G401.6 (cell line): ENCODE data around the gene GCH1.
"Not testable (repeated sequence)": the region's sequence is repeated elsewhere in the genome, so short reads cannot be mapped to it uniquely, and the experiment has no call there.

Experiments
- FAIRE-seq: peaks from 2 replicates; lab custom pipeline; 2012; peaks lifted over from hg19 to GRCh38; lab: Jason Lieb, UNC

Gene GCH1, protein sequence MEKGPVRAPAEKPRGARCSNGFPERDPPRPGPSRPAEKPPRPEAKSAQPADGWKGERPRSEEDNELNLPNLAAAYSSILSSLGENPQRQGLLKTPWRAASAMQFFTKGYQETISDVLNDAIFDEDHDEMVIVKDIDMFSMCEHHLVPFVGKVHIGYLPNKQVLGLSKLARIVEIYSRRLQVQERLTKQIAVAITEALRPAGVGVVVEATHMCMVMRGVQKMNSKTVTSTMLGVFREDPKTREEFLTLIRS

DNA sequence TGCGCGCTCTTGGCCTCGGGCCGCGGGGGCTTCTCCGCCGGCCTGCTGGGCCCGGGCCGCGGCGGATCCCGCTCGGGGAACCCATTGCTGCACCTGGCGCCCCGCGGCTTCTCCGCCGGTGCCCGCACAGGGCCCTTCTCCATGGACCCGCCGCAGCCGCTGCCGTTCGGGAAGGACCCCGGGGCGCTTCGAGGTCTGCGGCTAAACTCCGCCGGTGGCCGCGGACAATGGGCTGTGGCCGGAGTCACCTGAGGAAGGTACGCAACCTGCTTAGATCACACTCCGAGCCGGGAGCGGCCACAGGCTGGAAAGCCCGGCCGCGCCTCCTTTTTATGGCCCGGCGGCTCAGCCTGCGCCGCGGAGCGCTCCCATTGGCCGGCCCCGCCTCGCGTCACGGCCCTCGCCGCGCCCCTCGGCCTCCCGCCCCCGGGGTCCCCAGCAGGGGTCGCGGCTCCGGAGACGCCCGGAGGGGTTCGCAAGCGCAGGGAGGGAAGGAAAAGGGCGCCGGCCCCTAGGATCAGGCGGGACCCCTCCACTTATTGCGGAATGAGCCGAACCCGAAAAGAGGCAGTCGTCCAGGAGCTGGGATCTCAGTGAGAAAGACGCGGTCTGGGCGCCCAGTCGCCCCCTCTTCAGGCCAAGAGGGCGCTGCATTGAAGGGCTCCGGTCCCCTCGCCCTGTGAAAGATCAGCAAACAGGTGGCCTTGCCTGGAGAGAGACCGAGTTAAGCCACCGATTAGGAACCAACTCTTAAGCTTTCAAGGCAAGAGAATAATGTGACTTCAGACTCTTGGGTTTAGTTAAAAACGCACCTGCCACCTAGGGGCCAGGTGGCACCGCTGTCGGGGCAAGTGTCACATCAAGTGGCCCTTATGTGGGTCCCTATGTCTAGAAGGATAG lies at the start of gene GCH1:
Gene GCH1, minus strand, starts transcription at position 306 of the 900 bp plus-strand sequence. Its CDS starts 163 bp downstream, at position 143.
- FAIRE-seq = no peak

DNA sequence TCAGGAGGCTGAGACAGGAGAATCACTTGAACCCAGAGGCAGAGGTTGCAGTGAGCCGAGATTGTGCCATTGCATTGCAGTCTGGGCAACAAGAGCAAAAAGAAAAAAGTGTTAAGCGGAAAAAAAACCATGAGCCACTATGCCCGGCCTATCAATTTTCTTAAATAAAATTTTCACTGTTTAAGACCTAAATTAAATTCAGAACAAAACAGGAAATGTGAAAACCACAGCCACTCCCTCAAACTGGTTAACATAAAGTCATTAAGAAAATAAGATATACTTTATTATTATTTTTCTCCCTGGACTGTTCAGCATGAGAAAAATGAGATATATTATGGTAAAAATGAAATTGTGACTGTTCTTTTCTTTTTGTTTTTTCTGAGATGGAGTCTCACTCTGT lies 44.6 kb upstream of the GCH1 start:
- no peak for FAIRE-seq

DNA sequence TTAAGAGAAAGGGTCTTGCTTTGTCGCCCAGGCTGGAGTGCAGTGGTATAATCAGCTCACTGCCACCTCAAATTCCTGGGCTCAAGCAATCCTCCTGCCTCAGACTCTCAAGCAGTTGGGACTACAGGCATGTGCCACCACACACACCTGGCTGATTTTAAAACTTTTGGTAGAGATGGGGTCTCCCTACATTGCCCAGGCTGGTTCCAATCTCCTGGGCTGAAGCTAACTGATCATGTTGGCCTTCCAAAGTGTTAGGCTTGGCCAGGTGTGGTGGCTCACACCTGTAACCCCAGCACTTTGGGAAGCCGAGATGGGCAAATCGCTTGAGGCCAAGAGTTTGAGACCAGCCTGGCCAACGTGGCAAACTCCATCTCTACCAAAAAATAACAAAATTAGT lies 43.9 kb upstream of the GCH1 start:
- no peak for FAIRE-seq

DNA sequence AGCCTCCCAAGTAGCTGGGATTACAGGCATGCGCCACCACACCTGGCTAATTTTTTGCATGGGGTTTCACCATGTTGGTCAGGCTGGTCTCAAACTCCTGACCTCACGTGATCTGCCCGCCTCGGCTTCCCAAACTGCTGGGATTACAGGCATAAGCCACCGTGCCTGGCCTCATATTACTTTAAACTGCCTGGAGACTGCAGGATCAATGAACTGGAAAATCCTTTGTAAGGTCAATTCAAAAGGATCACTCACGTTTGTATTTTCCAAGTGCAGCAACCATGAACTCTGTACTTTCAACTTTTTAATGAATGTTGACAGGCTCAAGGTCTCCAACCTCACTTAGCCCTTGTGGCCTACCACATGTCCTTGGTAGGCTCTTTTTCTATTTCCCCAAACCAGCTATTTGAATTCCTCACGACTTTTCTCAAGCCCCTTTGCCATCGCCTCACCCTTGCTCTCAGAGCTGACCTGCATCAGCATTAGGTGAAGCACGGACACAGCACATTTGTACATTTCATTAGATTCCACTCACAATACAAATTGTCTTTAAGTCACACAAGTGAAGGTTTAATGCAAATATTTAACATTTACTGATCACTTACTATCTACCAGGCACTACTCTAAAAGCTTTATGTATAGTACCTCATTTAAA lies 42.2 kb upstream of the GCH1 start:
- no peak for FAIRE-seq

DNA sequence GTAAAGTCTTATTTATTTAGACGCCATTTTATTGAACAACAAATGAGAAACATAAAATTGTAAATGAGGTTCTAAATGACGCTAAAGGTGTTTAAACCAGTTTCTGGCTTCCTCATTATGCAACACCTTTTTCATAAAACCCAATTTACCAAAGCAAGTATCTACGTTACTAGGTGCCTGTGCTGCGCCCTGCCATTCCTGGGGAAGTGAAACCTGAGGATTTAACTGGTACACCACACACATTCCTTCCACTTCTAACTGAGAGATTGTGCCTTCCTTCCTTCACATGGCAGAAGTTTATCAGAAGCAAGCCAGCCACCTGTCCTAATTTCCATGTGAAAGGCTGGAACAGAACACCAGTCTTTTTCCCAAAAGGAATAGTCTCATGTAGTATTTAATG lies 40.3 kb upstream of the GCH1 start:
- FAIRE-seq = no peak

DNA sequence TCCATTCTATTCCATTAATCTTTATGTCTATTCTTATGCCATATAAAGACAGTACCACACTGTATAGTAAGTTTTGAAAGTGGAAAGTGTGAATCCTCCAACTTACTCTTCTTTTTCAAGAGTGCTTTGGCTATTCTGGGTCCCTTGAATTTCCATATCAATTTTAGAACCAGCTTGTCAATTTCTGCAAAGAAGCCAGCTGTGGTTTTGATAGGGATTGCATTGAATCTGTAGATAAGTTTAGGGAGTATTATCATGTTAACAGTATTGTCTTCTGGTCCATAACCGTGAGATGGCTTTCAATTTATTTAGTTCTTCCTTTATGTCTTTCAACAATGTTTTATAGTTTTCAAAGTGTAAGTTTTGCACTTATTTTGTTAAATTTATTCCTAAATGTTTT lies 34.2 kb upstream of the GCH1 start:
- FAIRE-seq = no peak

DNA sequence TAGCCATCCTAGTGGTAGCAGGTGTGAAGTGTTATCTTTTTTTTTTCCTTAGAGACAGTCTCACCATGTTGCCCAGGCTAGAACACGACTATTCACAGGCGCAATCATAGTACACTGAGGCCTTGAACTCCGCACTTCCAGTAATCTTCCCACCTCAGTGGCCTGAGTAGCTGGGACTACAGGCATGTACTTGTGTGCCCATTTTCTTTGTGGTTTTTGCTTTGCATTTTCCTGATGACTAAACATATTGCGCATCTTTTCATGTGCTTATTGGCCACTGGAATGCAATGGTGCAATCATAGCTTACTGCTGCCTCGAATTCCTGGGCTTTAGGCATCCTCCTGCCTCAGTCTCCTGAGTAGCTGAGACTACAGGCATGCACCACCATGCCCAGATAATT lies 33.3 kb upstream of the GCH1 start:
- no peak for FAIRE-seq

DNA sequence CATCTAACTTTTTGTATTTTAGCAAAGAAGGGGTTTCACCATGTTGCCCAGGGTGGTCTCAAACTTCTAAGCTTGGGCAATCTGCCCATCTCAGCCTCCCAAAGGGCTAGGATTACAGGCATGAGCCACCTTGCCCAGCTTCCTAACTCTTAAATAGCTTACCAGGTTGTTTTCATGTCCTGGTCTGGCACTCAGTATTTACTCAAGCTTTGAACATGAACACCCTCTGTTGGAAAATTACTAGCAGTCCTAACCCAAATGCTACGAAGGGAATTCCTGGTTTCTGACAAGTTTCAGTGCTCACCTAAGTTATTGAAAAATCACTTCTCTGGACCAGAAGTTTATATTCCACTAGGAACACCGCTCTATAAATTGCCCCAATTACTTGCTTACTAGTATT lies 32.5 kb upstream of the GCH1 start:
- no peak for FAIRE-seq

DNA sequence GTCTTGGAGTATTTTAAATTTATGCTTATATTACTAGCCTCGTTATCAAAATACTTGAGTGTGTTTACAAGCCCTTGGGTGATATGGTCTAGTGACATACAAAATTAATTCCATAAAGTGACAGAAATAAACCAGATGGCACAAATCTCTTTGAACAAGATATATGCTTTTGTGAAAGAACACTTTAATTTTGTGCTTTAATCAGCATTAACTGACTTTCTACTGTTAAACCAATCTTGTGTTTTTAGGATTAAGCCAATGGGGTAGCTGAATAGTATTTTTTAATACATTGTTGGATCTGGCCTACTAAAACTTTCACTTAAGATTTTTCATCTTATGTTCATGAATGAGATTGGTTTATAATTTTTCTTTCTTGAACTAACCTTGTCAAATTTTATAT lies 30.4 kb upstream of the GCH1 start:
- FAIRE-seq = no peak

DNA sequence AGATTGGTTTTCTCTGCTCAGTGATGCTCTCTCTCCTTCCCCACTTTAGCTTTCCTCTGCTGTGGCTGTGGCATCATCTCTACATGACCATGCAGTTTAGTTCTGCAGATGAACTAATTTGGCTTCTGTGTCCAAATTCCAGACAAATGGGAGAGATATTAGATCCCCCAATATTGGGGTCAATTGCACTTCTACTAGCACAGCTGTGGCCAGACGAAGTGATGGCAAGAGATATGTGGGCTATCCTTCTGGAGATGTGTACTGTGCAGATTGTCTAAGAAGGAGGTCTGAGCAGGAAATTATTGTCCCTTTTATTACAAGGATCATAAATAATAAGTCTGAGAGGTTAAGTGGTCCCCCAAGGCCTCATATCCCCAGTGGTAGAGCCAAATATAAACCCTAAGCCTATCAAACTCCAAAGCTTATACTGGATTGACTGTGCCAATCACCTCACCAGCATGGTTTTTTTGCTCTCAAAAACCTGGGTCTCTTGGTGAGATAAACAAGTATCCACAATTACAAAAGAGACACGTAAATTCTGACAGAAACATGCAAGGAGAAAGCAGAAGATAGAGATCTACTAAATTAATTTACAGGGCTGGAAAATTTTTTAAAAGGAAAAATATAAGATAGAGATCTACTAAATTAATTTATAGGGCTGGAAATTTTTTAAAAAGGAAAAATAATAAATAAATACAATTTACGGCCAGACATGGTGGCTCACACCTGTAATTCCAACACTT lies 29.1 kb upstream of the GCH1 start:
- FAIRE-seq = no peak

DNA sequence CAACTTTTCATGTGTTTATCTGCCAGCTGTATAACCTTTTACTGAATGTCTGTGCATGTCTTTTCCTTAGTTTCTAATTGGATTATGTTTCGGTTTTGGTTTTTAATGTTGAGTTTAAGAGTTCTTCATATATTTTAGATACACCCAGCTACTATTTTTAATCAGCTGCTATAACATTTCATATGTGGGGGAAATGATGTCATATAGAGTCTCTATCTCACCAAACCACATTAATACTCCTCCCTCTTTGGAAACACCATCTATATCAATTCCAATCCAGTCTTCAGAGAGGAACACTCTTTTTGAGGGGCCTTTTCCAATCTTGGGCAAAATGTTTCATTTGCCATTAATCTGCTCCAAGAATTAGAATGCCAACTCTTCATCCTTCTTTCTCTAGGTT lies 28.5 kb upstream of the GCH1 start:
- no peak for FAIRE-seq

DNA sequence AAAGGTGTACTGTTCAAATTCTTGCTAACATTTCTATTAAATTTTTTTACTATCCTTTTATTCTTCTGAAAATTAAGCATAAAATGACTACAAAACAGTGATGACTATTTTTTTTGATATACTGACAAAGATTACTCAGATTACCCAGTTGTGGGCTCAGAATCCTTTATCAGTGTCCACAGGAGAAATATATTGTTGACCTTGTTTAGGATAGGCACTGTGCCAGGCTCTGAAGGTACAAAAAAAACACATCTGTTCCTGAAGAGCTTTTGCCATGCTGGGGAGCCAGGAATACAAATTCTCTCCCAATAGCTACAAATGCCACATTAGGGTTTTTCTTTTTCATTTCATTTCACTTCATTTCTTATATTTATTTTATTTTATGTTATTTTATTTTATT lies 26.9 kb upstream of the GCH1 start:
- FAIRE-seq = no peak

DNA sequence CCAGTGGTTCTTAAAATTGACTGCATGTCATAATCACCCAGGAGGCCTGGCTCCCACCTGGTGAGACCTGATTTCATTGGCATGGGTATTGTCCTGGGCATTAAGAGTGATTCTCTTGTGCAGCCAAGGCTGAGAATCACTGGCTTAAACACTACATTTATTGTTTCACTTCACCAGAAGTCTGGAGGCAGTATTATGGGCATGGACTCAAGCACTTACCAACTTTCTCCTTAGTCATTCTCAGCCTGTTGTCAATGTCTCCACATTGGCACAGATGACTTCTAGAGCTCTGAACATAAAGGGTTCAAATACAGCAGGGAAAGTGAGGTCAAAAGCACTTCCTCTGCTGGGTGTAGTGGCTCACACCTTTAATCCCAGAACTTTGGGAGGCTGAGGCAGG lies 25.6 kb upstream of the GCH1 start:
- FAIRE-seq = no peak

DNA sequence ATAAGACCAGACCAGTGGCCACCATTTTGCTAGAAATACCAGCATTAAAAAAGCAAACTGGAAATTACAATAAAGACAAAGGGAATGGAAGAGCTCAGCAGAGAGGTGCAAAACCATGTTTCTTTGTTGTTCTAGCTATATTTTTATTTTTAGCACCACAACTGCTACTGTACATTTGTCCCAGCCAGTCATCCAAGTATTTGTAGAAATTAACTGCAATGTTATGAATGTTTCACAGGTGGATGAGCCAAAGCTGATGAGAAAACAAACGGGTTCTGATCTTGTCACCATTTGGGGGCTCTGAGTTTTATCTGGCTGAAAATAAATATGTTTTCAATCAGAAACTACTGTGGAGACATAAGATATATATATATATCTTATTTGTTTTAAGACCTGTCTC lies 24.9 kb upstream of the GCH1 start:
- no peak for FAIRE-seq

DNA sequence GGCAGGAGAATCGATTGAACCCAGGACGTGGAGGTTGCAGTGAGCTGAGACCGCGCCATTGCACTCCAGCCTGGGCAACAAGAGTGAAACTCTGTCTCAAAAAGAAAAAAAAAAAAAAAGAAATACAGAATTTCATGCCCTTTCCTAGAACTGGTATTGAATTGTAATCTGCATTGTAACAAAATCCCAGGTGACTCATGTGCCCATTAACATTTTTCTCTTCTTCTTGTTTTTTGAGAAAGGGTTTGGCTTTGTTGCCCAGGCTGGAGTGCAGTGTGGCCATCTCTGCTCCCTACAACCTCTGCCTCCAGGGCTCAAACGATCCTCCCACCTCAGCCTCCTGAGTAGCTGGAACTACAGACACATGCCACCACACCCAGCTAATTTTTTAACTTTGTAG lies 23.9 kb upstream of the GCH1 start:
- not testable (repeated sequence) for FAIRE-seq

DNA sequence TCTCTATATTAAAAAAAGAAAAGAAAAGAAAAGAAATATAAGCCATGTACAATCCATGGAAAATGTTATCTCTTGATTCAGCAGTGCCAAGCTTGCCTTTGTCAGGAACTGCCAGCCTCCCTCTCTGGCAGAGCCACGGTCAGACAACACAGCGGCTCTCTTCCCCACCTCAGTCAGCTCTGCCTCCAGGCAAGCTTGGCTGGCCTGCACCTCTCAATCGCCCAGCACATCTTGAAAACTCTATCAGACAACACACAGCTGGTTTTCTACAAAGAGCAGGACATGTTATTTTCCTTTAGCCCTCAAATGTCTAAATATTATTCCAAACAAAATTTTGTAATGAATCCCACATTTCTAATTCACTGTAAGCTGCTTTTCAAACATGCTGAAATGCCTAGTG lies 20.0 kb upstream of the GCH1 start:
- no peak for FAIRE-seq

DNA sequence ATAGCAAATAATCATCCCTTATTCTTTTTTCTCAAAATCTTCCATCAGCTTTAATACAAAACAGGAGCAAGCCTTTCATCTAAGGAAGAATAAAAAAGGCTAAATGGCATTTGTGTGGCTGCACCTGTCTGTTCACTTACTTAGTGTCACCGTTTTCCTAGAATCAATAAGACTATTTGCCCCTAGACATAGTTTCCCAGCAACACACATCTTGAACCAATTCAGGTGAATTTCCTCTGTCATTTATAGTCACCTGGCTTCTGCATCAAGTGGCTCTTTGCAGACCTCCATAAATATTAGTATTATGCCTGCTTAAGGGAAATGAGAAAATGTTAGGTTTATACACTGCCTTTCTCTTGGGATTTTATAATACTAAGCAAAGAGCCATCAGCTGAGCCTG lies 17.4 kb upstream of the GCH1 start:
- no peak for FAIRE-seq

DNA sequence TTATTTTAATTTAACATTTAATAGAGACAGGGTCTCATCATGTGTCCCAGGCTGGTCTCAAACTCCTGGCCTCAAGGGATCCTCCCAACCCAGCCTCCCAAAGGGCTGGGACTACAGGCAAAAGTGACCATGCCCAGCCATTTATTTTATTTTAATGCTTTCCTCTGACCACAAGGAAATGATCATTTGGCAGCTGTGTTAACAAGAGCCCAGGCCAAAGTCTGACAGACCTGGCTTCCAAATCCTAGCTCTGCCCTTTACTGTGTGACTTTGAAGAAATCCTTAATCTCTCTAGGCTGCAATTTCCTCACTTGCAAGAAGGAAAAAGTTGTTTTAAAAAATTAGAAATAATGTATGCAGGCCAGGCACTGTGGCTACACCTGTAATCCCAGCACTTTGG lies 16.7 kb upstream of the GCH1 start:
- FAIRE-seq = no peak

DNA sequence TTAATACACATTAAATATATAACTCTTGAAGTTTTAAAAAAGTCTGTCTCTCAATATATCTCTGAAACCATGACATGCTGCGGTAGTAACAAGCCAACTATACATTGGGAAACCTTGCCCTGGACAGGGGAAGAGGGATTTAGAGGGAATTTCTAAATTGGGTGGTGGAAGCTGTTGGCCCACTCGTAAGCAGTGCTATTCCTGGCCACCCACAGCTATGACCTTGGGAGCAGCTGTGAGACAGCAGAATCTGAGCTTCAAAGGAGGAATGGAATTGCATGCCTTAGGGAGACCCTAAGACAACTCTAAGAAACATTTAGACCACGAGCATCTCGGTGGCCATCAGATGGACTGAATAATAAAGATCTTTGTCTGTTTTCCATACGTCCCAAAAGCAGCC lies 15.8 kb upstream of the GCH1 start:
- no peak for FAIRE-seq

DNA sequence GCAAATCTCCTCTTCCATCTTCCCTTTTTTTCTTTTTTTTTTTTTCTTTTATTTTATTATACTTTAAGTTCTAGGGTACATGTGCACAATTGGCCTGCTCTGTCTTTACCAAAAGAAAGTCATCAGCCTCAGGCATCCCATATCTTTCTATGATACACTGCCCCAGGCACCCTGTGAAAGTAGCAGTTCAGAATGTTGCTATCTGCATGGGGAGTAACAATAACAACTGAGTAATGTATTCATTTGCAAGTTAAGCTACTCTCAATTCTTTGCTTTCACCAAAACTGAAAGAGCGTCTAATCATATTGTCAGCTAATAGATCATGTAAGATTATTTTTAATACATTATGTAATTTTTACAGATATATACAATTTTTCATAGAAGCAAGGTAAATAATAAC lies 13.5 kb upstream of the GCH1 start:
- FAIRE-seq = no peak

DNA sequence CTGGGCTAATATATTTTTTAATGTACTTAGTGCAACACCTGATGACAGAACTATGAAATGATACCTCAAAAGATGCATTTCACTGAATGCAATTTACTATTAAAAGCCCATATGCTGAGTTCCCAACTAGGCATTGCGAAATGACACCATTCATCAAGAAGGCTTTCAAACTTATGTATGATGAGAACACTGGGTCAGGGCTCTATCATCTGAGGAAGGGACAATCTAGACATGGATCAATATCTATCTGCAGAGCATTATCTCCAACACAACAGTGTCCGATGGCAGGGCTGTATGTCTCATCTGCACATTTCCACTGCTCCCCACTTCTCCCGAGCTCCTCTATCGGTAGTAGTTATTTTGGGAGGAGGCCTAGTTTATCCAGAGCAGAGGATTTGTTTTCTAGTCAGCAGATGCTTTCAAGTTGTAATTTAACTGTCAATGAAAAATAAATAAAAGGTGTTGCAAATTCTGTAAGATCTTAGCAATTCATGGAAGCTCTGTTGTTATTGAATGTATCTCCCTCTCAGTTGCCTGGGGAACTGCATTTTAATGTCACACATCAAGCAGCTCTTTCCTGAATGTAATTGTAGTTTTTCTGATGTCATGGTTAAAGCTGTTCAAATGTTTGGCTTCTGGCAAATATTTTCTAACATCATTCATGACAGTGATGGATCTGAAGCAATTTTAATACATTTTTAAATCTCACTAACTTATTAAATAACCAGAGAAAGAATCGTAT lies 7.4 kb upstream of the GCH1 start:
- peak; percentile 15 for FAIRE-seq

DNA sequence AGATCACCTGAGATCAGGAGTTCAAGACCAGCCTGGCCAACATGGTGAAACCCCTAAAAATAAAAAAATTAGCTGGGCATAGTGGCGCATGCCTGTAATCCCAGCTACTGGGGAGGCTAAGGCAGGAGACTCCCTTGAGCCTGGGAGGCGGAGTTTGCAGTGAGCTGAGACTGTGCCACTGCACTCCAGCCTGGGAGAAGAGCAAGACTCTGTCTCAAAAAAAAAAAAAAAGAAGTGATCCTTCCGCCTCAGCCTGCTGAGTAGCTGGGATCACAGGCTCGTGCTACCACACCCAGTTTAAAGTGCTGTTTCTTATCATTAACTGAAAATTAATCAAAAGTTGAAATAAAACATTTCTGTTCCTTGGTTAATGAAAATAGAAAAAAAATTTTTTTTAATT lies 6.3 kb upstream of the GCH1 start:
- FAIRE-seq = not testable (repeated sequence)
